ENCODE measurements around the gene LRP1. TPM values are rescaled to one million over a fixed set of nuclear protein-coding genes. Genes with fewer than 3 reads are reported as not detected.

LRP1 gene
- total RNA-seq, 4 donors from 2014 or later = 83.1 to 149 (median 106) TPM

GRCh38 chr12:57176139-57176477 lies 47.8 kb downstream of the LRP1 start:
- 81% methylated on average over 6 of the region's 9 CpGs for WGBS
- peaks cover 56% of the 10 kb centered on the region for H3K36me3 ChIP-seq

GRCh38 chr12:57176846-57177245 lies 48.6 kb downstream of the LRP1 start:
- no peak for TF ChIP-seq POLR2A (IDR thresholded peaks at IDR 0.05)
- H3K4me1 ChIP-seq = peaks cover 62% of the 10 kb centered on the region
- H3K27me3 ChIP-seq = no peaks in the 10 kb centered on the region
- H3K27ac ChIP-seq = no peak overlapping the region
- H3K9me3 ChIP-seq = no peaks in the 10 kb centered on the region
- H3K4me3 ChIP-seq = no peak overlapping the region
- H3K36me3 ChIP-seq = peaks cover 58% of the 10 kb centered on the region
- WGBS = 81% methylated on average over 4 of the region's 9 CpGs
- DNase-seq (ENCODE audit: low spot score in 2 of 2) = no peak

More at GRCh38 chr12:57176139-57176477, 47.8 kb downstream of the LRP1 start:
- Histone ChIP-seq H3K27ac (peak overlapping the region; percentile 54), H3K4me3 (no peak overlapping the region), H3K9me3 (no peaks in the 10 kb centered on the region), H3K4me1 (peaks cover 62% of the 10 kb centered on the region), H3K27me3 (no peaks in the 10 kb centered on the region)
- DNase-seq (ENCODE audit: low spot score in 2 of 2) = no peak
- no peak for TF ChIP-seq POLR2AphosphoS5 (IDR thresholded peaks at IDR 0.05)
- TF ChIP-seq CTCF (IDR thresholded peaks at IDR 0.05) = no peak
- TF ChIP-seq EP300 (IDR thresholded peaks at IDR 0.05) = no peak
- TF ChIP-seq POLR2A (IDR thresholded peaks at IDR 0.05) = no peak

- Histone ChIP-seq H3K4me1 (peaks cover 61% of the 10 kb centered on the region), H3K4me3 (no peak overlapping the region), H3K27me3 (no peaks in the 10 kb centered on the region), H3K9me3 (no peaks in the 10 kb centered on the region), H3K27ac (no peak overlapping the region), H3K36me3 (peaks cover 58% of the 10 kb centered on the region)
- 91% methylated on average over 15 of the region's 16 CpGs for WGBS
- DNase-seq (ENCODE audit: low spot score in 2 of 2) = no peak
- TF ChIP-seq POLR2AphosphoS5 (IDR thresholded peaks at IDR 0.05) (no peak), POLR2A (IDR thresholded peaks at IDR 0.05) (no peak), EP300 (IDR thresholded peaks at IDR 0.05) (no peak), CTCF (IDR thresholded peaks at IDR 0.05) (no peak)
Observed at GRCh38 chr12:57177354-57177753, 49.1 kb downstream of the LRP1 start.

GRCh38 chr12:57178213-57178612 lies 49.9 kb downstream of the LRP1 start:
- Histone ChIP-seq H3K27ac (no peak overlapping the region), H3K27me3 (no peaks in the 10 kb centered on the region), H3K36me3 (peaks cover 58% of the 10 kb centered on the region), H3K9me3 (no peaks in the 10 kb centered on the region), H3K4me3 (no peak overlapping the region), H3K4me1 (peaks cover 63% of the 10 kb centered on the region)
- 96% methylated on average over 8 of the region's 14 CpGs for WGBS
- DNase-seq (ENCODE audit: low spot score in 2 of 2) = no peak
- TF ChIP-seq CTCF (IDR thresholded peaks at IDR 0.05) (no peak), POLR2A (IDR thresholded peaks at IDR 0.05) (no peak), POLR2AphosphoS5 (IDR thresholded peaks at IDR 0.05) (no peak), EP300 (IDR thresholded peaks at IDR 0.05) (no peak)

- peaks cover 61% of the 10 kb centered on the region for H3K36me3 ChIP-seq
- peaks cover 60% of the 10 kb centered on the region for H3K4me1 ChIP-seq
- TF ChIP-seq POLR2AphosphoS5 (IDR thresholded peaks at IDR 0.05) (no peak), EP300 (IDR thresholded peaks at IDR 0.05) (no peak), POLR2A (IDR thresholded peaks at IDR 0.05) (no peak), CTCF (IDR thresholded peaks at IDR 0.05) (no peak)
Observed at GRCh38 chr12:57179331-57180086, 51.2 kb downstream of the LRP1 start.

More at GRCh38 chr12:57179331-57180086, 51.2 kb downstream of the LRP1 start:
- Histone ChIP-seq H3K4me3 (no peak overlapping the region), H3K9me3 (no peaks in the 10 kb centered on the region), H3K27me3 (no peaks in the 10 kb centered on the region), H3K27ac (no peak overlapping the region)
- DNase-seq (ENCODE audit: low spot score in 2 of 2) = no peak
- 91% methylated on average over 19 of the region's 27 CpGs for WGBS
